Fibroblast of lung (primary cell): ENCODE results near the gene COQ10B.

ENCODE experiments used
- EZH2 ChIP-seq: IDR thresholded peaks from 2 replicates; pipeline ENCODE4 v1.5.1; 2012; ENCODE audit warnings: low read length, control low read depth, mild to moderate bottlenecking; ENCODE audit errors: missing control alignments
- TF ChIP-seq, protein P1 (sequence below), 2 donors: IDR thresholded peaks in 1 of 2; conservative IDR thresholded peaks in 1 of 2; 1 replicate in 1 of 2; 2 replicates in 1 of 2; pipeline ENCODE4 v1.5.1; 2011 to 2012; ENCODE audit warnings: low read length in 2 of 2, control low read depth in 1 of 2, inconsistent platforms in 1 of 2, low read depth in 1 of 2, mild to moderate bottlenecking in 1 of 2

DNA sequence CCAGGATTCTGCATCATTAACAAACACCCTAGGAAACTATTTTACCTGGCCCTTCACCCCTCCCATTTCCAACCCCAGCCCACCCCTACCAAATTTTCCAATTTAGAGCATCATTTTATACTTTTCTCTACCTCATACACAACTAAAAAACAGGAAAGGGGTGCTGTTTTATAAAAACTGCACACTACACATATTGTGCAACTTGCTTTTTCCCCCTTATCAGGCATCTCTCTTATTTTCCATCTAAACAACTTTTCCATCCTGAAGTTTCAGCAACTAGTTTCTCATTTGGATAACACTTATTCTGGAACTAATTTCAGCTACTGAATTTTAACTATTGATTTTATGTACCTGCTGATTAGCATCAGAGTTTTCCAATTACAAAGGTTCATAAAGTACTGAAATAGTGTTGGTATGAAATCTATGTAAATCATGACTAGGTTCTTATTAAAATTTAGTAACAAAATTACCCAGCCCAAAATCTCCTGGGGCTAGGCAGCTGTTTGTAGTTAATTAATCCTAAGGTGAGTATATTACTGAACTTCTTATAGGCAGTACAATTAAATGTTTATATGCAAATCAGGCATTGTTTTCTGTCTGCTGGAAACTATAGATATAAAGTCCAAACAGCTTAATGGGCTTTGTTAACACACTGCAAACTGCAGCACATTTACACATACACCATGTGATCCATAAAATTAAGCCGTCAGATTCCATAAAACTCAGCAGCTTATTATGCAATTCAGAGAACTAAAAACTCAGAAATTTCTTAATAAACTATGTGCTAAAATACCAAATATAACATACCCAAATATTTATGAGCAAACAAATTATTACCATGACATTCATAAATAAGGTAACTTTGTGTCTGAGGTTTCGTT lies 26.4 kb upstream of the COQ10B start:
- TF ChIP-seq EZH2, result no peak
- TF ChIP-seq, protein P1, sequence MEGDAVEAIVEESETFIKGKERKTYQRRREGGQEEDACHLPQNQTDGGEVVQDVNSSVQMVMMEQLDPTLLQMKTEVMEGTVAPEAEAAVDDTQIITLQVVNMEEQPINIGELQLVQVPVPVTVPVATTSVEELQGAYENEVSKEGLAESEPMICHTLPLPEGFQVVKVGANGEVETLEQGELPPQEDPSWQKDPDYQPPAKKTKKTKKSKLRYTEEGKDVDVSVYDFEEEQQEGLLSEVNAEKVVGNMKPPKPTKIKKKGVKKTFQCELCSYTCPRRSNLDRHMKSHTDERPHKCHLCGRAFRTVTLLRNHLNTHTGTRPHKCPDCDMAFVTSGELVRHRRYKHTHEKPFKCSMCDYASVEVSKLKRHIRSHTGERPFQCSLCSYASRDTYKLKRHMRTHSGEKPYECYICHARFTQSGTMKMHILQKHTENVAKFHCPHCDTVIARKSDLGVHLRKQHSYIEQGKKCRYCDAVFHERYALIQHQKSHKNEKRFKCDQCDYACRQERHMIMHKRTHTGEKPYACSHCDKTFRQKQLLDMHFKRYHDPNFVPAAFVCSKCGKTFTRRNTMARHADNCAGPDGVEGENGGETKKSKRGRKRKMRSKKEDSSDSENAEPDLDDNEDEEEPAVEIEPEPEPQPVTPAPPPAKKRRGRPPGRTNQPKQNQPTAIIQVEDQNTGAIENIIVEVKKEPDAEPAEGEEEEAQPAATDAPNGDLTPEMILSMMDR (conservative IDR thresholded peaks at IDR 0.05 in 1 of 2, IDR thresholded peaks at IDR 0.05 in 1 of 2; ENCODE audit: low read depth in 1 of 2, low read length in 2 of 2), result no peak
